GM21619 (cell line): Measurements from ENCODE around the gene RPS27.
"Not testable (repeated sequence)": the region's sequence is repeated elsewhere in the genome, so short reads cannot be mapped to it uniquely, and the experiment has no call there.

Source experiments
- ATAC-seq: cut with Tn5 transposase; IDR thresholded peaks from one replicate; pipeline ENCODE4 v1.9.1; 2021; ENCODE audit not compliant: unreplicated experiment

RPS27 gene

DNA sequence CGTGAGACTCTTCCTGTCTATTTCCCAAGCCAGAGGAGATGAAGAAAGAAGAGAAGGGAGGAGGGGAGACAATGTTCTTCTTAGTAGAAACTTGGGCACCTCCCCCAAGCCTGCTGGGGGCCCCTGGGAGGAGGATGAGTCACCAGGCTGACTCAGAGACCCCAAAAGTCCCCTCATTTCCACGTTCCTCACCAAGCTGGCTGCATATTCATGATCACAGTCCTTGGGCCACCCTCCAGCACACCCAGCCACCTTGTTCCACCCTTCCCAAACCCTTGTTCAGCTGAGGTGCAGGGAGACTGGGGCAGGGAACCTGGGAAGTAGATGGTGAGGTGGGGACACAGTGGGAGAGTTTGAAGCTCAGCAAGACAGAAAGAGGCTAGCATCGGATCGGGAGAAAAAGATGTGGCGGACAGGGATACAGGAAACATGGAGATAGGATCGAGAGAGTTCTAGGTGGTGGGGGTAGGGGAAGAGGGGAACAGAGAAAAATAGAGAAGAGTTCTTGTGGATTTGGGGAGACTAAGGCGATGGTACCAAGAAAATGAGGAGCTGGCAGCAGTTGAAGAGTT is 5.1 kb upstream of the RPS27 start:
- ATAC-seq: no peak

GRCh38 chr1:153985941-153986761 is 4.4 kb upstream of the RPS27 start, which contains the start of gene RAB13:
TSS of gene RAB13 (minus strand) at chr1:153986339. CDS start at chr1:153986236, 103 bp downstream.
- ATAC-seq: no peak

DNA sequence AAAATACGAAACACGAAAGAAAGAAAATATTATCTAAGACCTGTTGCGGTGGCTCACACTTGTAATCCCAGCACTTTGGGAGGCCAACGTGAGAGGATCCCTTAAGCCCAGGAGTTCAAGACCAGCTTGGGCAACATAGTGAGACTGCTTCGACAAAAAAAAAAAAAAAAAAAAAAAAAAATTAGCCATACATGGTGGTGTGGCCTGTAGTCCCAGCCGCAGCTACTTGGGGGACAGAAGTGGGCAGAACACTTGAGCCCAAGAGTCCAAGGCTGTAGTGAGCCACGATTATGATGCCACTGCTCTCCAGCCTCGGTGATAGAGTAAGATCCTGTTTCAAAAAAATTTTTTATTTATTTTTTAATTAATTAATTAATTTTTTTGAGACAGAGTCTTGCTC is 2.9 kb upstream of the RPS27 start:
- no peak for ATAC-seq

DNA sequence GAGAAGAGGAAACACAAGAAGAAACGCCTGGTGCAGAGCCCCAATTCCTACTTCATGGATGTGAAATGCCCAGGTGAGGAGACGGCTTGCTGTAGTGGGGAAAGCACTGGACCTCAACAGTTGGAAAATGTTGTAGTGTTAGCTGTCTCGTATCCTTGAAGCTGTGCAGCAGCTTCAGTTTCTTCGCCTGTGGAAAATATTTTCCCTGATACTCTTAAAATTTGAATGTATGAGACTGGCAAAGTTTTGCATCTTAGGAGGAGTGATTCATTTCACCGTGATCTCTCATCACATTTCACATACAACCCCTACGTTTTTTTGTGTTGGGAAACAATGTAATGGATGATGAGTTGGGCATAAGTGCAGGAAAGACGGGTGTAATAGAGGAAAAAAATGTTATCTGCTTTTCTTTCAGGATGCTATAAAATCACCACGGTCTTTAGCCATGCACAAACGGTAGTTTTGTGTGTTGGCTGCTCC is 629 bp downstream of the RPS27 start:
- no peak for ATAC-seq

- no peak for ATAC-seq
Observed at GRCh38 chr1:153991806-153992205, 1.2 kb downstream of the RPS27 start.

GRCh38 chr1:153995202-153995601 is 4.6 kb downstream of the RPS27 start:
- ATAC-seq: no peak

GRCh38 chr1:153995640-153996039 is 5.1 kb downstream of the RPS27 start:
- no peak for ATAC-seq

GRCh38 chr1:153996882-153997281 is 6.3 kb downstream of the RPS27 start:
- ATAC-seq: not testable (repeated sequence)

DNA sequence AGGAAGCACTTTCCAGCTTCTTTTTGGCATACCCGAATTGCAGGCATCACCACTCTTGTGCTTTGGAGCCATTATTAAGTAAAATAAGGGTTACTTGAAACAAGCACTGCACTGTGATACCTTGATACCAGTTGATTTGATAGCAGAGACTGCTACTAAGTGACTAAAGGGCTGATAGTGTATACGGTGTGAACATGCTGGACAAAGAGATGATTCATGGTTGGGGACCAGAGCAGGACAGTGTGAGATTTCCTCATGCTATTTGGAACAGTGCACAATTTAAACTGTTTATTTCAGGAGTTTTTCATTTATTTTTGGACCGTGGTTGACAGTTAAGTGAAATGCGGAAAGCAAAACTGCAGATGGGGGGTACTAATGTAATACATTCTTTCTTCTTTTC is 9.9 kb downstream of the RPS27 start:
- ATAC-seq: no peak

DNA sequence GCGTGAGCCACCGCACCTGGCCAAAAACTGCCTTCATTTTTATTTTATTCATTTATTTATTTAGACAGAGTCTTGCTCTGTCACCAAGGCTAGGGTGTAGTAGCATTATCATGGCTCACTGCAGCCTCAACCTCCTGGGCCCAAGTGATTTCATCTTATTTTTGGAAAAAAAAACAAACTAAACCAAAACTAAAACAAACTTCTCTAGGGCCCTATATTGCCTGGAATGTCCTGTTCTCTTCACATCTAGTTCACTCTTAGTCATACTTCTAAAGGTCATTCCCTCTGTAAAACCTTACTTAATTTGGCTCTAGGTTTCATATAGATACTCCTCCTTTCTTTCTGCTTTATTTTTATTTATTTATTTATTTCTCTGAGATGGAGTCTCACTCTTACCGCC is 15.6 kb downstream of the RPS27 start:
- no peak for ATAC-seq

GRCh38 chr1:154012129-154012528 is 21.6 kb downstream of the RPS27 start:
- ATAC-seq: no peak

DNA sequence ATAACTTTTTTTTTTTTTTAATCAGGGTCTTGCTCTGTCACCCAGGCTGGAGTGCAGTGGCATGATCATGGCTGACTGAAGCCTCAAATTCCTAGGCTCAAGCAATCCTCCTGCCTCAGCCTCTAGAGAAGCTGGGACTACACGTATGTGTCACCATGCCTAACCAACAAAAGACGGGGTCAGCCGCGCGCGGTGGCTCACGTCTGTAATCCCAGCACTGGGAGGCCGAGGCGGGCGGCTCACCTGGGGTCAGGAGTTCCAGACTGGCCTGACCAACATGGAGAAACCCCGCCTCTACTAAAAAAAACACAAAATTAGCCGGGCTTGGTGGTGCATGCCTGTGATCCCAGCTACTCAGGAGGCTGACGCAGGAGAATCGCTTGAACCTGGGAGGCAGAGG is 22.0 kb downstream of the RPS27 start:
- ATAC-seq: not testable (repeated sequence)

- no peak for ATAC-seq
Observed at GRCh38 chr1:154014154-154014907, 23.8 kb downstream of the RPS27 start.

DNA sequence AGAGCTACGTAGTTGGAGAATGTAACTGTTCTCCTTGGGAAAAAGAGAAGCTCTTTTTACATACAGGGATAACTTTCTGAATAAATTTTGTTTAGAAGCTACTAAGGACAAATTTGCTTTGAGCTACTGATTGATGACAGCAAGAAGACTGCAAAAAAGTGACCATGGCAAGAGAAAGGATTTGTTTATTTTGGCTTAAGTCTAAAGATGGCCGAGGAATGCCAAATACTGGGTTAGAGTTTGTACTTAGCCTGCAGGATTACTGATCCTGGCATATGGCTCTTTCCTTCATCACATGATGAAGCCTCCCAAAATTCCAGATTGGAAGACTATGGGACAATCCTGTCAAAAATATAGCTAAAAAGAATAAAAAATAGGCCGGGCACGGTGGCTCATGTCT is 28.7 kb downstream of the RPS27 start:
- ATAC-seq: no peak

GRCh38 chr1:154019940-154020339 is 29.4 kb downstream of the RPS27 start:
- ATAC-seq: no peak

- ATAC-seq: not testable (repeated sequence)
Observed at GRCh38 chr1:154033697-154034096, 43.1 kb downstream of the RPS27 start.
